K562 (cell line): ENCODE measurements around the gene DNASE1L1. TPM values are rescaled to one million over a fixed set of nuclear protein-coding genes. Genes with fewer than 3 reads are reported as not detected.

Experiments
- BCOR ChIP-seq: fragments of 450-650 bp; IDR thresholded peaks from 2 replicates; pipeline ENCODE4 v1.6.1; 2016
- CSDE1 ChIP-seq, 2 experiments: fragments of 450-650 bp; IDR thresholded peaks; 2 replicates each; pipeline ENCODE4 v1.6.1; 2016; ENCODE audit warnings: mild to moderate bottlenecking in 1 of 2
- ELF1 ChIP-seq: fragments of 200-800 bp; sonication (Bioruptor generic); IDR thresholded peaks from 2 replicates; pipeline ENCODE4 v1.6.1; 2016; ENCODE audit warnings: missing genetic modification characterization, missing compliant biosample characterization
- FOXA3 ChIP-seq, 2 experiments: fragments of 450-650 bp in 1 of 2; sonication (generic) in 1 of 2; formaldehyde crosslinking; IDR thresholded peaks in 1 of 2; conservative IDR thresholded peaks in 1 of 2; 2 replicates each; pipeline versions ENCODE4 v1.4.0 to v1.8.0; 2020 to 2022; ENCODE audit warnings: mild to moderate bottlenecking in 2 of 2, missing genetic modification reagents in 1 of 2
- GATAD2A ChIP-seq: fragments of 450-650 bp; IDR thresholded peaks from 2 replicates; pipeline ENCODE4 v1.6.1; 2017
- MIER1 ChIP-seq: fragments of 450-650 bp; IDR thresholded peaks from 2 replicates; pipeline ENCODE4 v1.6.1; 2016; ENCODE audit warnings: antibody characterized with exemption, mild to moderate bottlenecking, low read depth
- SMAD3 ChIP-seq: fragments of 450-650 bp; formaldehyde crosslinking; conservative IDR thresholded peaks from 2 replicates; pipeline ENCODE4 v1.4.0; 2020; ENCODE audit warnings: mild to moderate bottlenecking
- ZNF197 ChIP-seq: fragments of 200-800 bp; sonication (Bioruptor generic); IDR thresholded peaks from 2 replicates; pipeline ENCODE4 v1.6.1; 2016; ENCODE audit warnings: low read depth, missing genetic modification characterization, missing compliant biosample characterization
- ZNF583 ChIP-seq: fragments of 250-450 bp; sonication (Bioruptor Pico); IDR thresholded peaks from 2 replicates; pipeline ENCODE4 v1.4.0; 2020
- ZNF699 ChIP-seq: fragments of 250-450 bp; sonication (Bioruptor Pico); IDR thresholded peaks from 2 replicates; pipeline ENCODE4 v1.8.0; 2021; ENCODE audit warnings: mild to moderate bottlenecking, moderate library complexity; ENCODE audit not compliant: insufficient replicate concordance
- ZSCAN32 ChIP-seq: fragments of 450-650 bp; formaldehyde crosslinking; IDR thresholded peaks from 2 replicates; pipeline ENCODE4 v1.4.0; 2020; ENCODE audit warnings: mild to moderate bottlenecking, moderate library complexity
- polyA plus RNA-seq, 8 experiments: library from polyadenylated mRNA; depleted of rRNA in 4 of 8; stranded (reverse) in 5 of 8; unstranded in 3 of 8; fragments of >200 nt; fragmentation: Nextera tagmentation in 2 of 8; fragmentation: Illumina TruSeq in 1 of 8; extraction: Ambion mirVana in 2 of 8; extraction: Trizol in 1 of 8; gene quantifications; 2 replicates each; pipeline versions ENCODE4 v1.2.1 to v1.2.3, GENCODE V29; 2011 to 2014; ENCODE audit warnings: inconsistent platforms in 1 of 8, missing spikeins in 1 of 8
- total RNA-seq, 7 experiments: library from RNA; depleted of rRNA in 6 of 7; stranded (reverse); fragments of >200 nt in 6 of 7; fragmentation: Illumina TruSeq in 2 of 7; extraction: Trizol in 2 of 7; gene quantifications; 2 replicates each; pipeline versions ENCODE4 v1.2.1 to v1.2.3, GENCODE V29; 2011 to 2021; ENCODE audit warnings: low replicate concordance in 1 of 7
- TF ChIP-seq, protein P1 (sequence below): fragments of 250-450 bp; sonication (Bioruptor Pico); IDR thresholded peaks from 2 replicates; pipeline ENCODE4 v1.4.0; 2020; ENCODE audit warnings: borderline replicate concordance
- TF ChIP-seq, protein P2 (sequence below): sonication (generic); formaldehyde crosslinking; IDR thresholded peaks from 2 replicates; pipeline ENCODE4 v1.8.1; 2023; ENCODE audit warnings: mild to moderate bottlenecking, missing genetic modification reagents
- TF ChIP-seq, protein P3 (sequence below): fragments of 250-450 bp; sonication (Bioruptor Pico); IDR thresholded peaks from 2 replicates; pipeline ENCODE4 v1.4.0; 2020; ENCODE audit warnings: mild to moderate bottlenecking, moderate library complexity
- TF ChIP-seq, protein P4 (sequence below): sonication (generic); formaldehyde crosslinking; IDR thresholded peaks from 2 replicates; pipeline ENCODE4 v1.8.1; 2023; ENCODE audit warnings: missing genetic modification reagents, mild to moderate bottlenecking, borderline replicate concordance

Gene DNASE1L1
- total and polyA plus RNA-seq, 9 of the 15 experiments (the other 6 are each of a cell fraction or from before 2014, with no cell fraction given) = 0.73 to 12.6 (median 7.9) TPM

DNA sequence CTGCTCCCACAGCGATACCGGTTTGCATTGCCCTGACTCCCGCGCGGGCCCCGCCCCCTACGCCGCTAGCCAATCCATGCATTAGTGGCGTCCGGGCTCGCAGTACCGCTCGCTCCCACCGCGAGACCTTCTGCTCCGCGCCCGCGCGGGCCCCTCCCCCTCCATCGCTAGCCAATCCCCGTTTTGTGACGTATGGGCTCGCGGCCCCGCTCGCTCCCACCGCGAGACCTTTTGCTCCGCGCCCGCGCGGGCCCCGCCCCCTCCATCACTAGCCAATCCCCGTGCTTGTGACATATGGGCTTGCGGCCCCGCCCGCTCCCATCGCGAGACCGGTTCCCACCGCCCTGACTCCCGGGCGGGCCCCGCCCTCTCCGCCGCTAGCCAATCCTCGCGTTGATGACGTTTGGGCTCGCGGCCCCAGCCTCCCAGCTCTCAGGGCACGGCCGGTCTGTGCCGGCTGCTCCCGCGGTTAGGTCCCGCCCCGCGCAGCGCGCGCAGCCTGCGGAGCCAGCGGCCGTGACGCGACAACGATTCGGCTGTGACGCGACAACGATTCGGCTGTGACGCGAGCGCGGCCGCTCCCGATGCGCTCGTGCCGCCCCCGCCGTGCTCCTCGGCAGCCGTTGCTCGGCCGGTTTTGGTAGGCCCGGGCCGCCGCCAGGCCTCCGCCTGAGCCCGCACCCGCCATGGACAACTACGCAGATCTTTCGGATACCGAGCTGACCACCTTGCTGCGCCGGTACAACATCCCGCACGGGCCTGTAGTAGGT lies 30.1 kb downstream of the DNASE1L1 start, which contains the start of gene EMD (continued):
- no peak for TF ChIP-seq GATAD2A
- no peak for TF ChIP-seq ZSCAN32
- no peak for TF ChIP-seq SMAD3 (CRISPR knock-in tag)
- TF ChIP-seq ZNF699 (CRISPR knock-in tag) = no peak
- TF ChIP-seq ZNF583 = no peak
- TF ChIP-seq, protein P1, sequence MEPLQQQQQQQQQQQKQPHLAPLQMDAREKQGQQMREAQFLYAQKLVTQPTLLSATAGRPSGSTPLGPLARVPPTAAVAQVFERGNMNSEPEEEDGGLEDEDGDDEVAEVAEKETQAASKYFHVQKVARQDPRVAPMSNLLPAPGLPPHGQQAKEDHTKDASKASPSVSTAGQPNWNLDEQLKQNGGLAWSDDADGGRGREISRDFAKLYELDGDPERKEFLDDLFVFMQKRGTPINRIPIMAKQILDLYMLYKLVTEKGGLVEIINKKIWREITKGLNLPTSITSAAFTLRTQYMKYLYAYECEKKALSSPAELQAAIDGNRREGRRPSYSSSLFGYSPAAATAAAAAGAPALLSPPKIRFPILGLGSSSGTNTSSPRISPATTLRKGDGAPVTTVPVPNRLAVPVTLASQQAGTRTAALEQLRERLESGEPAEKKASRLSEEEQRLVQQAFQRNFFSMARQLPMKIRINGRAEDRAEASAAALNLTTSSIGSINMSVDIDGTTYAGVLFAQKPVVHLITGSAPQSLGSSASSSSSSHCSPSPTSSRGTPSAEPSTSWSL (CRISPR knock-in tag) = no peak
- TF ChIP-seq, protein P2, sequence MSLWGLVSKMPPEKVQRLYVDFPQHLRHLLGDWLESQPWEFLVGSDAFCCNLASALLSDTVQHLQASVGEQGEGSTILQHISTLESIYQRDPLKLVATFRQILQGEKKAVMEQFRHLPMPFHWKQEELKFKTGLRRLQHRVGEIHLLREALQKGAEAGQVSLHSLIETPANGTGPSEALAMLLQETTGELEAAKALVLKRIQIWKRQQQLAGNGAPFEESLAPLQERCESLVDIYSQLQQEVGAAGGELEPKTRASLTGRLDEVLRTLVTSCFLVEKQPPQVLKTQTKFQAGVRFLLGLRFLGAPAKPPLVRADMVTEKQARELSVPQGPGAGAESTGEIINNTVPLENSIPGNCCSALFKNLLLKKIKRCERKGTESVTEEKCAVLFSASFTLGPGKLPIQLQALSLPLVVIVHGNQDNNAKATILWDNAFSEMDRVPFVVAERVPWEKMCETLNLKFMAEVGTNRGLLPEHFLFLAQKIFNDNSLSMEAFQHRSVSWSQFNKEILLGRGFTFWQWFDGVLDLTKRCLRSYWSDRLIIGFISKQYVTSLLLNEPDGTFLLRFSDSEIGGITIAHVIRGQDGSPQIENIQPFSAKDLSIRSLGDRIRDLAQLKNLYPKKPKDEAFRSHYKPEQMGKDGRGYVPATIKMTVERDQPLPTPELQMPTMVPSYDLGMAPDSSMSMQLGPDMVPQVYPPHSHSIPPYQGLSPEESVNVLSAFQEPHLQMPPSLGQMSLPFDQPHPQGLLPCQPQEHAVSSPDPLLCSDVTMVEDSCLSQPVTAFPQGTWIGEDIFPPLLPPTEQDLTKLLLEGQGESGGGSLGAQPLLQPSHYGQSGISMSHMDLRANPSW (CRISPR knock-in tag) = no peak
- TF ChIP-seq CSDE1 (IDR thresholded peaks at IDR 0.05) = peak in 1 of 2 experiments; percentile 80; a peak in 1 of 4 replicates
- no peak; the same call in 1 of the 2 replicates for TF ChIP-seq ELF1
- TF ChIP-seq, protein P3, sequence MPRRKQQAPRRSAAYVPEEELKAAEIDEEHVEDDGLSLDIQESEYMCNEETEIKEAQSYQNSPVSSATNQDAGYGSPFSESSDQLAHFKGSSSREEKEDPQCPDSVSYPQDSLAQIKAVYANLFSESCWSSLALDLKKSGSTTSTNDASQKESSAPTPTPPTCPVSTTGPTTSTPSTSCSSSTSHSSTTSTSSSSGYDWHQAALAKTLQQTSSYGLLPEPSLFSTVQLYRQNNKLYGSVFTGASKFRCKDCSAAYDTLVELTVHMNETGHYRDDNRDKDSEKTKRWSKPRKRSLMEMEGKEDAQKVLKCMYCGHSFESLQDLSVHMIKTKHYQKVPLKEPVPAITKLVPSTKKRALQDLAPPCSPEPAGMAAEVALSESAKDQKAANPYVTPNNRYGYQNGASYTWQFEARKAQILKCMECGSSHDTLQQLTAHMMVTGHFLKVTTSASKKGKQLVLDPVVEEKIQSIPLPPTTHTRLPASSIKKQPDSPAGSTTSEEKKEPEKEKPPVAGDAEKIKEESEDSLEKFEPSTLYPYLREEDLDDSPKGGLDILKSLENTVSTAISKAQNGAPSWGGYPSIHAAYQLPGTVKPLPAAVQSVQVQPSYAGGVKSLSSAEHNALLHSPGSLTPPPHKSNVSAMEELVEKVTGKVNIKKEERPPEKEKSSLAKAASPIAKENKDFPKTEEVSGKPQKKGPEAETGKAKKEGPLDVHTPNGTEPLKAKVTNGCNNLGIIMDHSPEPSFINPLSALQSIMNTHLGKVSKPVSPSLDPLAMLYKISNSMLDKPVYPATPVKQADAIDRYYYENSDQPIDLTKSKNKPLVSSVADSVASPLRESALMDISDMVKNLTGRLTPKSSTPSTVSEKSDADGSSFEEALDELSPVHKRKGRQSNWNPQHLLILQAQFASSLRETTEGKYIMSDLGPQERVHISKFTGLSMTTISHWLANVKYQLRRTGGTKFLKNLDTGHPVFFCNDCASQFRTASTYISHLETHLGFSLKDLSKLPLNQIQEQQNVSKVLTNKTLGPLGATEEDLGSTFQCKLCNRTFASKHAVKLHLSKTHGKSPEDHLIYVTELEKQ (CRISPR knock-in tag) = no peak
- TF ChIP-seq BCOR = peak; percentile 51; the same call in 1 of the 2 replicates
- TF ChIP-seq ZNF197 = no peak
- TF ChIP-seq MIER1 = no peak
- TF ChIP-seq, protein P4, sequence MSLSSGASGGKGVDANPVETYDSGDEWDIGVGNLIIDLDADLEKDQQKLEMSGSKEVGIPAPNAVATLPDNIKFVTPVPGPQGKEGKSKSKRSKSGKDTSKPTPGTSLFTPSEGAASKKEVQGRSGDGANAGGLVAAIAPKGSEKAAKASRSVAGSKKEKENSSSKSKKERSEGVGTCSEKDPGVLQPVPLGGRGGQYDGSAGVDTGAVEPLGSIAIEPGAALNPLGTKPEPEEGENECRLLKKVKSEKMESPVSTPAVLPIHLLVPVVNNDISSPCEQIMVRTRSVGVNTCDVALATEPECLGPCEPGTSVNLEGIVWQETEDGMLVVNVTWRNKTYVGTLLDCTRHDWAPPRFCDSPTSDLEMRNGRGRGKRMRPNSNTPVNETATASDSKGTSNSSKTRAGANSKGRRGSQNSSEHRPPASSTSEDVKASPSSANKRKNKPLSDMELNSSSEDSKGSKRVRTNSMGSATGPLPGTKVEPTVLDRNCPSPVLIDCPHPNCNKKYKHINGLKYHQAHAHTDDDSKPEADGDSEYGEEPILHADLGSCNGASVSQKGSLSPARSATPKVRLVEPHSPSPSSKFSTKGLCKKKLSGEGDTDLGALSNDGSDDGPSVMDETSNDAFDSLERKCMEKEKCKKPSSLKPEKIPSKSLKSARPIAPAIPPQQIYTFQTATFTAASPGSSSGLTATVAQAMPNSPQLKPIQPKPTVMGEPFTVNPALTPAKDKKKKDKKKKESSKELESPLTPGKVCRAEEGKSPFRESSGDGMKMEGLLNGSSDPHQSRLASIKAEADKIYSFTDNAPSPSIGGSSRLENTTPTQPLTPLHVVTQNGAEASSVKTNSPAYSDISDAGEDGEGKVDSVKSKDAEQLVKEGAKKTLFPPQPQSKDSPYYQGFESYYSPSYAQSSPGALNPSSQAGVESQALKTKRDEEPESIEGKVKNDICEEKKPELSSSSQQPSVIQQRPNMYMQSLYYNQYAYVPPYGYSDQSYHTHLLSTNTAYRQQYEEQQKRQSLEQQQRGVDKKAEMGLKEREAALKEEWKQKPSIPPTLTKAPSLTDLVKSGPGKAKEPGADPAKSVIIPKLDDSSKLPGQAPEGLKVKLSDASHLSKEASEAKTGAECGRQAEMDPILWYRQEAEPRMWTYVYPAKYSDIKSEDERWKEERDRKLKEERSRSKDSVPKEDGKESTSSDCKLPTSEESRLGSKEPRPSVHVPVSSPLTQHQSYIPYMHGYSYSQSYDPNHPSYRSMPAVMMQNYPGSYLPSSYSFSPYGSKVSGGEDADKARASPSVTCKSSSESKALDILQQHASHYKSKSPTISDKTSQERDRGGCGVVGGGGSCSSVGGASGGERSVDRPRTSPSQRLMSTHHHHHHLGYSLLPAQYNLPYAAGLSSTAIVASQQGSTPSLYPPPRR = no peak
- no peak for TF ChIP-seq FOXA3 (CRISPR knock-in tag; conservative IDR thresholded peaks at IDR 0.05 in 1 of 2, IDR thresholded peaks at IDR 0.05 in 1 of 2)
